ENCODE data around the gene OMP. TPM values are rescaled to one million over a fixed set of nuclear protein-coding genes. Genes with fewer than 3 reads are reported as not detected.

The OMP gene
- total and polyA plus RNA-seq, 2 donors (not counting 3 experiments of a cell fraction or from before 2014, with no cell fraction given), result 0.80 TPM; not detected in 1

GRCh38 chr11:77115181-77115611 is 12.6 kb downstream of the OMP start:
- FAIRE-seq (no peak), DNase-seq (ENCODE audit: low read depth, low spot score) (no peak)
- ChIA-PET POLR2A (no interaction called here), CTCF (interaction anchor here (0.6 to 5.3 kb wide), 20 partner anchors 9 to 197 kb away, joined by 3 to 64 read pairs (median 4); partner anchors contain the start of genes CAPN5 and MYO7A)
- Histone ChIP-seq H3K27ac (ENCODE audit: insufficient read depth, low read depth, low read length) (no peak overlapping the region), H3K4me2 (ENCODE audit: insufficient read depth, low read length) (no peak overlapping the region), H3K79me2 (ENCODE audit: control insufficient read depth, insufficient read depth, low read length) (no peaks in the 10 kb centered on the region), H3K9me3 (replicated peaks; ENCODE audit: control insufficient read depth, insufficient read depth, low read length) (no peaks in the 10 kb centered on the region), H3K9me1 (replicated peaks; ENCODE audit: control insufficient read depth, extremely low read depth, insufficient read depth, low read length) (no peaks in the 10 kb centered on the region), H3K4me1 (ENCODE audit: control insufficient read depth, extremely low read depth, insufficient read depth, low read length) (no peaks in the 10 kb centered on the region), H2AFZ (ENCODE audit: low read depth, low read length) (no peak overlapping the region), H3K27me3 (ENCODE audit: control insufficient read depth in 2 of 2, insufficient read depth in 2 of 2, low read length in 2 of 2) (no peaks in the 10 kb centered on the region), H3K36me3 (ENCODE audit: control insufficient read depth in 2 of 2, extremely low read depth in 1 of 2, insufficient read depth in 2 of 2, low read length in 2 of 2) (no peaks in the 10 kb centered on the region), H3K9ac (replicated peaks; ENCODE audit: extremely low read depth, insufficient read depth, low read length) (no peak overlapping the region), H4K20me1 (replicated peaks; ENCODE audit: control insufficient read depth, extremely low read depth, insufficient read depth, low read length) (no peaks in the 10 kb centered on the region), H3K4me3 (replicated peaks in 1 of 3; ENCODE audit: insufficient read depth in 1 of 3, low read depth in 1 of 3, low read length in 3 of 3) (no peak overlapping the region)
- dilution Hi-C loops (cut with MboI; ENCODE audit: extremely low pct_ligation_motif_present, low sequenced_read_pairs), result no loop called here
- TF ChIP-seq, protein P1, sequence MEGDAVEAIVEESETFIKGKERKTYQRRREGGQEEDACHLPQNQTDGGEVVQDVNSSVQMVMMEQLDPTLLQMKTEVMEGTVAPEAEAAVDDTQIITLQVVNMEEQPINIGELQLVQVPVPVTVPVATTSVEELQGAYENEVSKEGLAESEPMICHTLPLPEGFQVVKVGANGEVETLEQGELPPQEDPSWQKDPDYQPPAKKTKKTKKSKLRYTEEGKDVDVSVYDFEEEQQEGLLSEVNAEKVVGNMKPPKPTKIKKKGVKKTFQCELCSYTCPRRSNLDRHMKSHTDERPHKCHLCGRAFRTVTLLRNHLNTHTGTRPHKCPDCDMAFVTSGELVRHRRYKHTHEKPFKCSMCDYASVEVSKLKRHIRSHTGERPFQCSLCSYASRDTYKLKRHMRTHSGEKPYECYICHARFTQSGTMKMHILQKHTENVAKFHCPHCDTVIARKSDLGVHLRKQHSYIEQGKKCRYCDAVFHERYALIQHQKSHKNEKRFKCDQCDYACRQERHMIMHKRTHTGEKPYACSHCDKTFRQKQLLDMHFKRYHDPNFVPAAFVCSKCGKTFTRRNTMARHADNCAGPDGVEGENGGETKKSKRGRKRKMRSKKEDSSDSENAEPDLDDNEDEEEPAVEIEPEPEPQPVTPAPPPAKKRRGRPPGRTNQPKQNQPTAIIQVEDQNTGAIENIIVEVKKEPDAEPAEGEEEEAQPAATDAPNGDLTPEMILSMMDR (IDR thresholded peaks at IDR 0.05; ENCODE audit: extremely low read depth in 1 of 2, insufficient read depth in 1 of 2, low read depth in 1 of 2, low read length in 2 of 2), result peak; percentile 24 to 29
- TF ChIP-seq, protein P2, sequence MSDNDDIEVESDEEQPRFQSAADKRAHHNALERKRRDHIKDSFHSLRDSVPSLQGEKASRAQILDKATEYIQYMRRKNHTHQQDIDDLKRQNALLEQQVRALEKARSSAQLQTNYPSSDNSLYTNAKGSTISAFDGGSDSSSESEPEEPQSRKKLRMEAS (IDR thresholded peaks at IDR 0.05; ENCODE audit: insufficient read depth, insufficient read length), result no peak
- BruUV-seq (replicated peaks), result no TSS peak
- intact Hi-C loops (cut with micrococcal nuclease), result no loop called here

- Histone ChIP-seq H2AFZ (ENCODE audit: low read depth, low read length) (no peak overlapping the region), H3K79me2 (ENCODE audit: control insufficient read depth, insufficient read depth, low read length) (no peaks in the 10 kb centered on the region), H3K9me3 (replicated peaks; ENCODE audit: control insufficient read depth, insufficient read depth, low read length) (no peaks in the 10 kb centered on the region), H3K9ac (replicated peaks; ENCODE audit: extremely low read depth, insufficient read depth, low read length) (no peak overlapping the region), H3K27ac (ENCODE audit: insufficient read depth, low read depth, low read length) (no peak overlapping the region), H3K4me2 (ENCODE audit: insufficient read depth, low read length) (no peak overlapping the region), H3K27me3 (ENCODE audit: control insufficient read depth in 2 of 2, insufficient read depth in 2 of 2, low read length in 2 of 2) (no peaks in the 10 kb centered on the region), H3K36me3 (ENCODE audit: control insufficient read depth in 2 of 2, extremely low read depth in 1 of 2, insufficient read depth in 2 of 2, low read length in 2 of 2) (peaks cover 0 to 4% of the 10 kb centered on the region in 2 experiments), H4K20me1 (replicated peaks; ENCODE audit: control insufficient read depth, extremely low read depth, insufficient read depth, low read length) (no peaks in the 10 kb centered on the region), H3K4me3 (replicated peaks in 1 of 3; ENCODE audit: insufficient read depth in 1 of 3, low read depth in 1 of 3, low read length in 3 of 3) (no peak overlapping the region), H3K4me1 (ENCODE audit: control insufficient read depth, extremely low read depth, insufficient read depth, low read length) (no peaks in the 10 kb centered on the region), H3K9me1 (replicated peaks; ENCODE audit: control insufficient read depth, extremely low read depth, insufficient read depth, low read length) (no peaks in the 10 kb centered on the region)
- CTCF ChIA-PET, result interaction anchor here (1.0 to 4.6 kb wide), 5 partner anchors 12 to 197 kb away, joined by 3 to 44 read pairs (median 5); partner anchors contain the start of gene MYO7A
- BruUV-seq (replicated peaks), result no TSS peak
- DNase-seq (ENCODE audit: low read depth, low spot score), result no peak
- FAIRE-seq, result no peak
- TF ChIP-seq POLR2A (IDR thresholded peaks at IDR 0.05; ENCODE audit: low read depth, low read length) (no peak), EZH2 (IDR thresholded peaks at IDR 0.05; ENCODE audit: borderline replicate concordance, low read depth, low read length, severe bottlenecking) (no peak), FOS (IDR thresholded peaks at IDR 0.05; ENCODE audit: borderline replicate concordance, insufficient read depth, low read length) (no peak), GATA2 (IDR thresholded peaks at IDR 0.05; ENCODE audit: insufficient read depth, insufficient read length, low read depth, low read length) (no peak), MYC (IDR thresholded peaks at IDR 0.05; ENCODE audit: low read depth, low read length) (no peak), JUN (IDR thresholded peaks at IDR 0.05; ENCODE audit: borderline replicate concordance, insufficient read depth, insufficient read length, low read depth) (no peak), POLR2AphosphoS5 (IDR thresholded peaks at IDR 0.05; ENCODE audit: insufficient read depth, low read depth, low read length) (no peak)
- TF ChIP-seq, protein P1 (IDR thresholded peaks at IDR 0.05; ENCODE audit: extremely low read depth in 1 of 2, insufficient read depth in 1 of 2, low read depth in 1 of 2, low read length in 2 of 2), result no peak
- TF ChIP-seq, protein P2 (IDR thresholded peaks at IDR 0.05; ENCODE audit: insufficient read depth, insufficient read length), result no peak
- dilution Hi-C loops (cut with MboI; ENCODE audit: extremely low pct_ligation_motif_present, low sequenced_read_pairs), result no loop called here
- POLR2A ChIA-PET, result no interaction called here
- intact Hi-C loops (cut with micrococcal nuclease), result no loop called here
These were observed 13.3 kb downstream of the OMP start for GRCh38 chr11:77115956-77116355.

Measured in endothelial cell of umbilical vein (primary cell).